ENCODE results near the gene SLC4A2. TPM values are rescaled to one million over a fixed set of nuclear protein-coding genes. Genes with fewer than 3 reads are reported as not detected.
A peak's percentile ranks its signal among the peaks of the same experiment; 100 is the strongest.

The SLC4A2 gene
- polyA plus RNA-seq, 2 of the 4 experiments (the other 2 are of a cell fraction): 112 to 275 TPM

DNA sequence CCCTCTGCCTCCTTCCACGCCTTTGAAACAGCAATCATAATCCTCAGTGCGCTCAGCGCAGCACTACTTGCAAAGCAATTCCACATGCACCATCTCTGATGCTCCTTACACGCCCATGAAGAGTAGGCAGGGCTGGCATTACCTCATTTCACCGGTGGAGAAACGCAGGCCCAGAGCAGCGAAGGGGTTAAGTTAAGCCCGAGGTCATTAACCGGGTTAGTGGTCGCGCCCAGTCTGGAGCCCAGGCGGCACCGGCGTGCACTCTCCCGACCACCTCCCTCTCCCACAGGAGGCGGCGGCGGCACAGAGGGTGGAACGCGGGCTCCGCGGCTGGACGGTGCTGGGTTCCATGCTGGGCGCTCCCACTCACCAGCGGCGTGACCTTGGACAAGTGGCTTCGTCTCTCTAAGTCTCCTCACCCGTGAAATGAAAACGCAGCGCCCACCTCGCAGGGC, 20.7 kb downstream of the SLC4A2 start (continued):
- TF ChIP-seq RARB (CRISPR knock-in tag; IDR thresholded peaks at IDR 0.05): no peak

GRCh38 chr7:151080522-151081169, 21.3 kb downstream of the SLC4A2 start, which contains the start of gene FASTK:
FASTK (minus strand) TSS chr7:151080809; CDS start chr7:151080766, 43 bp downstream.
- TF ChIP-seq PBX3 (IDR thresholded peaks at IDR 0.05) (peak; percentile 37; the same call in 1 of the 2 replicates), JUN (IDR thresholded peaks at IDR 0.05) (peak; percentile 74 to 91; a peak in 4 of 5 replicates), MAZ (IDR thresholded peaks at IDR 0.05; ENCODE audit: borderline replicate concordance, low read depth, low read length) (peak; percentile 81; the same call in 1 of the 2 replicates), HOXA7 (CRISPR knock-in tag; IDR thresholded peaks at IDR 0.05) (no peak), GATA3 (IDR thresholded peaks at IDR 0.05; ENCODE audit: borderline replicate concordance) (0 out of 2 replicates have a peak, but pooled peaks have one; percentile 2), E2F6 (IDR thresholded peaks at IDR 0.05; ENCODE audit: borderline replicate concordance, low read depth) (no peak), KDM5A (IDR thresholded peaks at IDR 0.05) (peak; percentile 81; the same call in 1 of the 2 replicates), PHF8 (IDR thresholded peaks at IDR 0.05; ENCODE audit: borderline replicate concordance, low read depth) (peak; percentile 80), ZC3H11A (IDR thresholded peaks at IDR 0.05) (0 out of 2 replicates have a peak, but pooled peaks have one; percentile 7), MYC (IDR thresholded peaks at IDR 0.05; ENCODE audit: borderline replicate concordance, low read length) (0 out of 2 replicates have a peak, but pooled peaks have one; percentile 19), MAX (IDR thresholded peaks at IDR 0.05) (peak; percentile 40), POLR2A (IDR thresholded peaks at IDR 0.05; ENCODE audit: low read length) (peak; percentile 82)
- TF ChIP-seq, protein P1, sequence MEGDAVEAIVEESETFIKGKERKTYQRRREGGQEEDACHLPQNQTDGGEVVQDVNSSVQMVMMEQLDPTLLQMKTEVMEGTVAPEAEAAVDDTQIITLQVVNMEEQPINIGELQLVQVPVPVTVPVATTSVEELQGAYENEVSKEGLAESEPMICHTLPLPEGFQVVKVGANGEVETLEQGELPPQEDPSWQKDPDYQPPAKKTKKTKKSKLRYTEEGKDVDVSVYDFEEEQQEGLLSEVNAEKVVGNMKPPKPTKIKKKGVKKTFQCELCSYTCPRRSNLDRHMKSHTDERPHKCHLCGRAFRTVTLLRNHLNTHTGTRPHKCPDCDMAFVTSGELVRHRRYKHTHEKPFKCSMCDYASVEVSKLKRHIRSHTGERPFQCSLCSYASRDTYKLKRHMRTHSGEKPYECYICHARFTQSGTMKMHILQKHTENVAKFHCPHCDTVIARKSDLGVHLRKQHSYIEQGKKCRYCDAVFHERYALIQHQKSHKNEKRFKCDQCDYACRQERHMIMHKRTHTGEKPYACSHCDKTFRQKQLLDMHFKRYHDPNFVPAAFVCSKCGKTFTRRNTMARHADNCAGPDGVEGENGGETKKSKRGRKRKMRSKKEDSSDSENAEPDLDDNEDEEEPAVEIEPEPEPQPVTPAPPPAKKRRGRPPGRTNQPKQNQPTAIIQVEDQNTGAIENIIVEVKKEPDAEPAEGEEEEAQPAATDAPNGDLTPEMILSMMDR (IDR thresholded peaks at IDR 0.05): no peak
- TF ChIP-seq, protein P2, sequence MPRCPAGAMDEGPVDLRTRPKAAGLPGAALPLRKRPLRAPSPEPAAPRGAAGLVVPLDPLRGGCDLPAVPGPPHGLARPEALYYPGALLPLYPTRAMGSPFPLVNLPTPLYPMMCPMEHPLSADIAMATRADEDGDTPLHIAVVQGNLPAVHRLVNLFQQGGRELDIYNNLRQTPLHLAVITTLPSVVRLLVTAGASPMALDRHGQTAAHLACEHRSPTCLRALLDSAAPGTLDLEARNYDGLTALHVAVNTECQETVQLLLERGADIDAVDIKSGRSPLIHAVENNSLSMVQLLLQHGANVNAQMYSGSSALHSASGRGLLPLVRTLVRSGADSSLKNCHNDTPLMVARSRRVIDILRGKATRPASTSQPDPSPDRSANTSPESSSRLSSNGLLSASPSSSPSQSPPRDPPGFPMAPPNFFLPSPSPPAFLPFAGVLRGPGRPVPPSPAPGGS (IDR thresholded peaks at IDR 0.05): peak; percentile 80
- TF ChIP-seq, protein P3, sequence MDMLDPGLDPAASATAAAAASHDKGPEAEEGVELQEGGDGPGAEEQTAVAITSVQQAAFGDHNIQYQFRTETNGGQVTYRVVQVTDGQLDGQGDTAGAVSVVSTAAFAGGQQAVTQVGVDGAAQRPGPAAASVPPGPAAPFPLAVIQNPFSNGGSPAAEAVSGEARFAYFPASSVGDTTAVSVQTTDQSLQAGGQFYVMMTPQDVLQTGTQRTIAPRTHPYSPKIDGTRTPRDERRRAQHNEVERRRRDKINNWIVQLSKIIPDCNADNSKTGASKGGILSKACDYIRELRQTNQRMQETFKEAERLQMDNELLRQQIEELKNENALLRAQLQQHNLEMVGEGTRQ (IDR thresholded peaks at IDR 0.05): no peak

More at GRCh38 chr7:151080522-151081169, 21.3 kb downstream of the SLC4A2 start, which contains the start of gene FASTK:
- Histone ChIP-seq H3K27ac (peak within 1 kb of the TSS; percentile 98), H3K9me3 (no peaks in the 10 kb centered on the region), H3K4me1 (peaks cover 61% of the 10 kb centered on the region), H3K4me3 (peak within 1 kb of the TSS; percentile 93), H3K4me2 (peak within 1 kb of the TSS; percentile 95)
- CTCF ChIA-PET: interaction anchor here (1.1 to 27.1 kb wide), 4 partner anchors 13 to 46 kb away, joined by 3 to 412 read pairs (median 14); no protein-coding TSS in a partner anchor
- ATAC-seq: peak; percentile 51 to 82
- peak; percentile 89 to 92 for DNase-seq (ENCODE audit: low read depth in 1 of 2, low spot score in 1 of 2)
- POLR2A ChIA-PET: interaction anchor here (0.6 to 1.4 kb wide), 7 partner anchors 13 to 42 kb away, joined by 3 to 14 read pairs (median 4); partner anchors contain the start of gene CDK5
- no peak for FAIRE-seq
- 2% methylated on average over 37 of the region's 66 CpGs for WGBS (ENCODE audit: missing lambda C conversion rate)
